ENCODE results near the gene DYRK1A.

GRCh38 chr21:37537391-37537996 is 170.9 kb downstream of the DYRK1A start:
- TF ChIP-seq ZNF37A (tag by site-specific recombination; IDR thresholded peaks at IDR 0.05) (no peak), CTCF (tag by site-specific recombination; IDR thresholded peaks at IDR 0.05) (no peak), ZFP3 (tag by site-specific recombination; IDR thresholded peaks at IDR 0.05; ENCODE audit: low read depth) (no peak), BCL6B (tag by site-specific recombination; IDR thresholded peaks at IDR 0.05) (no peak)

All from HEK293 (cell line).